ENCODE measurements around the gene LCE2A.
"Not testable (repeated sequence)": the region's sequence is repeated elsewhere in the genome, so short reads cannot be mapped to it uniquely, and the experiment has no call there.

The LCE2A gene, protein sequence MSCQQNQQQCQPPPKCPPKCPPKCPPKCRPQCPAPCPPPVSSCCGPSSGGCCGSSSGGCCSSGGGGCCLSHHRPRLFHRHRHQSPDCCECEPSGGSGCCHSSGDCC

DNA sequence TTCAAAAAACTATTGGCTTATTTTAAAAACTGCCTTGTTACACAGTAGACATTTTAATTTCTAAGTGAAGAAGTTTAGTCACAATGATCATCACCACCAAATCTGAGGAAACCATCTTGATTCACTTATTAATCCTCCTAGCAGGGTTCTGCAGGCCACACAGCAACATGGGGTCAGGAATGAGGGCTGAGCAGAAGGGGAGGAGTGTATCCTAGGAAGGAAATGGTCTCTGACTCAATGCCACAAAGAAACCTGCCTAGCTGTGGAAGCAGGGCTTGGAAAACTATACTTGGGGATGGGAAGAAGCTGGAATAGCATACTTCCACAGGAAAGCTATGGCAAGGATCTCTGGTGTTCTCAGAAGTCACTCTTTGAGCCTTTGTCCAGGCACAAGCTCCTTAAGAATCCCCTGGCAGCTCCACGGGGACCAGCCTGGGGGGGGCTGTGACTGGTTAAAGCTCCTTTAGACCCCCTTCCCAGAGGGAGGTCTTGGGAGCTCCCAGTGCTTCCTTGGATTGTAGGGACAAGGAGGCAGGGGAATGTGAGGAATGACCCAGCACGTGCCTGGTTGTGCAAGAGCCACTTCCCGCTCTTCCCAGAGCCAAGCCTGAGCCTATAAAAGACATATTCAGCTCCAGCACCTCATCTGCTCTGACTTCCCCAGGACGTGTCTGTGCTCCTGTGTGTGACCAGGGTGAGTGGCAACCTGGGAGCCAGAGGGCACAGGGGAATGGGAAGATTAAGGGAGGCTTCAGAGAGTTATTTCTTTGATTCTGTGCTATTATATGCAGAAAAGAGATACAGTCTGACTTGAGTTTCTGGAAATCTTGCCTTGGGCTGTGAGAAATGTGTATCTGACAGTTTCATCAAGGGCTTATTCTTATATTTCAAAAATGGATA, at the start of gene LCE2A:
Gene LCE2A, plus strand, starts transcription at position 645 of the 900 bp plus-strand sequence. CDS start 557 bp downstream, outside the sequence.
- DNase-seq (ENCODE audit: low spot score): no peak

DNA sequence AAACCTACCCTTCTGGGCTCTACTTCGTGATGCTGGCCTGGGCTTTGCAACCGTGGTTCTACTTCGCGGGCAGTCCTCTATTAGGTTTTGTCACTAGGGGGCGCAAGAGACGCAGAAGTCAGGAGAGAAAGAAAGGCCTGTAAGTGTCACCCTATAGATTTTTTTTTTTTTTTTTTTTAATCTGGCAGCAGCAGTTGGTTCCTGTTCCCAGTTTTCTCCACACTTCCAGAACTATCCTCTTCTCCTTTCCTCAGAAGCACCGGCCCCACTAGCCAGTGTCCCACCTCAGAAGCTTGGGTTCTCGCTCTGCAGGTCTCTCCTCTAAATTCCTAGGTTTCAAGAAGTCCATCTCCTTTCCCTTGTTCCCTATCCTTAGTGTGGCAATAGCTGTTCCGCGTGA, 44.0 kb upstream of the LCE2A start:
- peak; percentile 53 for DNase-seq (ENCODE audit: low spot score)

DNA sequence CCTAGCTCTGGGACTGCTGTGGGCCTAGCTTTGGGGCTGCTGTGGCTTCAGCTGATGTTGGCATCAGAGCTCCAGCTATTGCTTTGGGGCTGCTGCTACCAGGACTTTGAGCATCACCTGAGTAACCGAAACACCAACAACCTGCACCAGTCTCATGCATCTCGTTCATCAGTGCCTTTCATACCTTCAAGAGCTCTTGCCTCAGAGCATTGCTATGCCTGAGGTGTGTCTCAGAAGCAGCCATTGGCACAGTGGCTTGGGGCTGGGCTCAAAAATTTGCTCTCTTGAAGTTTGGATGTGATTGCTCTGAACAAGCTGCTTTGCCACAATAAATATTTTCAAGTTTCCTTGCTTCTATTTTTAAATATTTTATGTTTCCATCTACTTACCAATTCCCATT, 41.7 kb upstream of the LCE2A start:
- no peak for DNase-seq (ENCODE audit: low spot score)

DNA sequence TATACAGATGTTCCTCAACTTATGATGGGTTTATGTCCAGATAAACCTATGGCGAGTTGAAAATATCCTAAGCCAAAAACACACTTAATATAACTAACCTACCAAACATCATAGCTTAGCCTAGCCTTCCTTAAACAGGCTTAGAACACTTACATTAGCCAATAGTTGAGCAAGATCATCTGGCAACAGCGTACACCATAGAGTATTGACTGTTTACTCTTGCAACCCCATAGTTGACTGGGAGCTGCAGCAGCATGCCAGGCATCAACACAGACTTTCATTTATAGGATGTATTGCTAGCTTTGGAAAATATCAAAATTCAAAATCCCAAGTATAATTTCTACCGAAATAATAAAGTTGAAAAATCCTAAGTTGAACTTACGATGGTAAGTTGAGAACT, 40.5 kb upstream of the LCE2A start:
- no peak for DNase-seq (ENCODE audit: low spot score)

DNA sequence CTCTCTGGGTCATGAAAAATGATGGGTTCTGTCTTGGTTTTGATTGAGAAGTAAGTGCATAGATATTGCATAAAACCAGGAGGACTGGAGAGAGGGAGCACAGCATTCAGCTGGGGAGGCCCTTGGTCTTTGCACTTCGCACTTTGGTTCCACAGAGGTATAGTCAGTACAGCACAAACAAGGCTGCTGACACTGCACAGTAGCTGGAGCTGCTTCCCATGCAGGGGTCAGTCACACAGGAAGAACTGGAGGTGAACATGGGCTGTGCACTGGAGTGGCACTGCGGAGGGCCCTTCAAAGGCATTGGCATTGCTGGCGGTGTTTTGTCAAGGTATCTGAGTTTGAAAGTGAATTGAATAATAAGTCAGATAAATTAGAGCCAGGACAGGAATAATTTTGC, 39.5 kb upstream of the LCE2A start:
- no peak for DNase-seq (ENCODE audit: low spot score)

DNA sequence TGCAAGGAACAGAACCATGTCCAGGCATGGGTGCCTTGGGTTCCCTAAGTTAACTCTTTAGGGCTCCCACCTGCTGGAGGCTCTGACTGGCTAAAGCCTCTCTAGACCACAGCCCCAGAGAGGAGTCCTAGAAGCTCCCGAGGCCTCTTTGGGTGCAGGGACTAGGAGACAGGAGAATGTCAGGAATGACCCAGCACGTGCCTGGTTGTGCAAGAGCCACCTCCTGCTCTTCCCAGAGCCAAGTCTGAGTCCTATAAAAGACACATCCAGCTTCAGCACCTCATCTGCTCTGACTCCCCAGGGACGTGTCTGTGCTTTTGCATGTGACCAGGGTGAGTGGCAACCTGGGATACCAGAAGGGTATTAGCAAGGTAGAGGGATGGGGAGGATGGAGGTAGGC, 35.0 kb upstream of the LCE2A start, which contains the start of gene LCE2D:
Gene LCE2D, plus strand, starts transcription at position 283 of the 400 bp plus-strand sequence. CDS start 726 bp downstream, outside the sequence.
- DNase-seq (ENCODE audit: low spot score): no peak

DNA sequence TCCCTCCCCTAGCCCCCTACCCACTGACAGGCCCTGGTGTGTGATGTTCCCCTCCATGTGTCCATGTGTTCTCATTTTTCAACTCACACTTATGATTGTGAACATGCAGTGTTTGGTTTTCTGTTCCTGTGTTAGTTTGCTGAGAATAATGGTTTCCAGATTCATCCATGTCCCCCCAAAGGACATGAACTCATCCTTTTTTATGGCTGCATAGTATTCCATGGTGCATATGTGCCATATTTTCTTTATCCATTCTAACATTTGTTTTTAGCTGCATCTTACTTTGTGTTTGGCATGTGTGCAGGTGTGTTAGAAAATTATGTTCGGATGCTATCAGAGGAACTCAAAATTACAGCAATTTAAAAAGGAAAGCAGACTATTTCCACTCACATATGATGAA, 32.0 kb upstream of the LCE2A start:
- DNase-seq (ENCODE audit: low spot score): not testable (repeated sequence)

DNA sequence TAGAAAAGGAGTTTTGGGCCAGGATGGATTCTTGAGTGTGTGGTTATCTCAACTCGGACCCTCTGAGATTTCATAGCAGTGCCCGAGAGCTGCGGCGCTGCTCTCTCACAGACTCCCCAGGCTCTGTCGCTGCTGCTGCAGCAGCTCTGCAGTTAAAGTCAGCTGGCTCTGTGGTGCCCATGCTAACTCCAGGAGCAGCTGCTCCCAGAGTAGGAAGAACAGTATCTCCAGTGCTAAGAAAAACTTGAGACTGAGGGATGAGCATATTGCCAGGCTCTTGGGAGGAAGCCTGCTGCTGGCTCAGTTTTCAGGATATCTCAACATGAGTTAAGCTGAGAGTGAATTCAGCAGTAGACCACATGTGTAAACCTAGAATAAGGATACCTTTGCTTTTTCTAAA, 30.5 kb upstream of the LCE2A start:
- DNase-seq (ENCODE audit: low spot score): no peak

DNA sequence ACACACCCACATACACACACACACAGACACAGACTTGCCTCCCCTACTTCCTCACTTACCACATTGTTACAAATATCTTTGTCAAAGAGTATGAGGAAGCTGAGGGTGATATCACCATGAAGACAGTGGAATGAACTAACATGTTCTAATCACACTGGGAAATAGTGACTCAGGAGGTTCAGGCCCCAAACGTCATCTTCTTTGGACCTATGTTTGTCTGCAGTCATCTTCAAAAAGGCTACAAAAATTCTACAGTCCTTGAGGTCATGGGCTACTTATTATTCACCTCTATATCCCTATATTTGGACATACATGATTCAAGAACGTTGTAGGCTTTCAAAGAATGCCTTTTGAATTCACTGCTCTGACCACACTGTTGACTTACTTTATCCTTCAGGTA, 25.1 kb upstream of the LCE2A start:
- DNase-seq (ENCODE audit: low spot score): no peak

DNA sequence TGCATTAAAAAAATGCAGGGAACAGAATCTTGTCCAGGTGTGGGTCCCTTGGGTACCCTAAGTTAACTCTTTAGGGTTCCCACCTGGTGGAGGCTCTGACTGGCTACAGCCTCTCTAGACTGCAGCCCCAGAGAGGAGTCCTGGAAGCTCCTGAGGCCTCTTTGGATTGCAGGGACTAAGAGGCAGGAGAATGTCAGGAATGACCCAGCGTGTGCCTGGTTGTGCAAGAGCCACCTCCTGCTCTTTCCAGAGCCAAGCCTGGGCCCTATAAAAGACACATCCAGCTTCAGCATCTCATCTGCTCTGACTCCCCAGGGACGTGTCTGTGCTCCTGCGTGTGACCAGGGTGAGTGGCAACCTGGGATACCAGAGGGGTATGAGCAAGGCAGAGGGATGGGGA, 23.2 kb upstream of the LCE2A start, which contains the start of gene LCE2C:
Gene LCE2C, plus strand, starts transcription at position 297 of the 400 bp plus-strand sequence. CDS start 737 bp downstream, outside the sequence.
- not testable (repeated sequence) for DNase-seq (ENCODE audit: low spot score)

DNA sequence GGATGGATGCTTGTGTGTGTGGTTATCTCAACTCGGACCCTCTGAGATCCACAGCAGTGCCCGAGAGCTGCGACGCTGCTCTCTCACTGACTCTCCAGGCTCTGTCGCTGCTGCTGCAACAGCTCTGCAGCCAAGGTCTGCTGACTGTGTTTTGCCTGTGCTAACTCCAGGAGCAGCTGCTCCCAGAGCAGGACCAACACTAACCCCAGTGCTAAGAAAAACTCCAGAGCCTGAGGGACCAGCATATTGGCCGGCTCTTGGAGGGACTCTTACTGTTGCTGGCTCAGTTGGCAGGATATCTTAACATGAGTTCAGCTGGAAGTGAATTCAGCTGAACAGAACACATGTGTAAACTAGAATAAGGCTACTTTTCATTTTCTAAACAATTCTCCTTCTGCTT, 18.7 kb upstream of the LCE2A start:
- no peak for DNase-seq (ENCODE audit: low spot score)

DNA sequence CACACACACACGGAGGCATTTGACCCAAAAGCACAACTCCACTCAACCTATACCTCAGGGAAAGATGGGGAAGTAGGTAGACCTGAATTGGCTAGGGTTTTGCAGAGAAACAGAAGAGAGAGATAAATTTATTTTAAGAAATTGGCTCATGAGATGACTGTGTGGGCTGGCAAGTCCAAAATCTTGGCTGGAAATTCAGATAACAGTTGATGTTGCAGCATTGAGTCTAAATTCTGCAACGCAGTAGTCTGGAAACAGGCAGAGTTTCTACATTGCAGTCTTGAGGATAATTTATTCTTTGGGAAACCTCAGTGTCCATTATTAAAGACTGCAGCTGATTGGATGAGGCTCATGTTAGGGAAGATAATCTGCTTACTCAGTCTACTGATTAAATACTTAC, 16.5 kb upstream of the LCE2A start:
- no peak for DNase-seq (ENCODE audit: low spot score)

DNA sequence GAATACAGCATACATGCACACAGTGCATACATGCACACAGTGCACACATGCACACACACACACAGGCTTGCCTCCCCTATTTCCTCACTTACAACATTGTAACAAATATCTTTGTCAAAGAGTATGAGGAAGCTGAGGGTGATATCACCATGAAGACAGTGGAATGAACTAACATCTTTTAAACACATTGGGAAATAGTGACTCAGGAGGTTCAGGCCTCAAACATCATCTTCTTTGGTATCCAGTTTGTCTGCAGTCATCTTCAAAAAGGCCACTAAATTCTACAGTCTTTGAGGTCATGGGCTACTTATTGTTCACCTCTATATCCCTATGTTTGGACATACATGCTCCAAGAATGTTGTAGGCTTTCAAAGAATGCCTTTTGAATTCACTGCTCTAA, 14.3 kb upstream of the LCE2A start:
- no peak for DNase-seq (ENCODE audit: low spot score)

DNA sequence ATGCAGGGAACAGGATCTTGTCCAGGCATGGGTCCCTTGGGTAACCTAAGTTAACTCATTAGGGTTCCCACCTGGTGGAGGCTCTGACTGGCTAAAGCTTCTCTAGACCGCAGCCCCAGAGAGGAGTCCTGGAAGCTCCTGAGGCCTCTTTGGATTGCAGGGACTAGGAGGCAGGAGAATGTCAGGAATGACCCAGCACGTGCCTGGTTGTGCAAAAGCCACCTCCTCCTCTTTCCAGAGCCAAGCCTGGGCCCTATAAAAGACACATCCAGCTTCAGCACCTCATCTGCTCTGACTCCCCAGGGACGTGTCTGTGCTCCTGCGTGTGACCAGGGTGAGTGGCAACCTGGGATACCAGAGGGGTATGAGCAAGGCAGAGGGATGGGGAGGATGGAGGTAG, 12.3 kb upstream of the LCE2A start, which contains the start of gene LCE2B:
Gene LCE2B, plus strand, starts transcription at position 301 of the 400 bp plus-strand sequence. CDS start 721 bp downstream, outside the sequence.
- not testable (repeated sequence) for DNase-seq (ENCODE audit: low spot score)

DNA sequence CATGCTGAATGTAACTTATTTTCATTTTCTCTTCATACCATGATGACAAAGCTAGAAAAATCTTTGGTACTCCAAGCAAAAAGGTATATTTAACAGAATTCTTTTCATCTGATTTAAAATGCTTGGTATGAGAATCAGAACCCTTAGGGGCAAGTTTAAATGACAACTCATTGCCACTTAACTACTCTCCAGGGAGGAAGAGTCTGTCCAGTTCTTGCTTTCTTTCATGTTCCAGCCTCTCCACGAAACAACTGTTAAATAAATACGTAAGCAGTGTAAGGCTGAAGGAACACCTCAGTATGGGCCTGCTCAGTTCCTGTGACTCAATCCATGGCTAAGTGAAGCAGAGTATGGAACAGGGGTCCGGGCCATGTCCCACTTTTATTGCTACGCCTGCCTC, 1.6 kb downstream of the LCE2A start:
- DNase-seq (ENCODE audit: low spot score): no peak

DNA sequence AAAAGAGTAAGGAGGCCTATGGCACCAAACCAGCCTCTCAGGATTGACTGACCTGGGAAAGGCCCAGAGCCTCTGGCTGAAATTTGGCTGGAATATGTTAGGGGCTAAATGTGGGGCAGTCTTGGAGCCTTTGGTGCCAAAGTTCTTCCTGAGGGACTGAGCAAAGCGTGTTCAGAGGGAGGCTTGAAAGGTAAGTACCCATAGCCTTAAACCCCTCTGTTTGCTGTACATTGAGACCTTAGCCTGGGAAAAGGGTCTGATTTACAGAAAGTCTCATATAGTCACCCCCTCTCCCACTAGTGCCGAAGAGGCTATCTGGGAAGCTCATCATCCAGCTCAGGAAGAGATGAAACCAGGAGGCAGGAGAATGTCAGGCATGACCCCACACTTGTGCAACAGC, 9.7 kb downstream of the LCE2A start, which contains the start of gene LCE4A:
Gene LCE4A, plus strand, starts transcription at position 301 of the 400 bp plus-strand sequence. CDS start 916 bp downstream, outside the sequence.
- no peak for DNase-seq (ENCODE audit: low spot score)

DNA sequence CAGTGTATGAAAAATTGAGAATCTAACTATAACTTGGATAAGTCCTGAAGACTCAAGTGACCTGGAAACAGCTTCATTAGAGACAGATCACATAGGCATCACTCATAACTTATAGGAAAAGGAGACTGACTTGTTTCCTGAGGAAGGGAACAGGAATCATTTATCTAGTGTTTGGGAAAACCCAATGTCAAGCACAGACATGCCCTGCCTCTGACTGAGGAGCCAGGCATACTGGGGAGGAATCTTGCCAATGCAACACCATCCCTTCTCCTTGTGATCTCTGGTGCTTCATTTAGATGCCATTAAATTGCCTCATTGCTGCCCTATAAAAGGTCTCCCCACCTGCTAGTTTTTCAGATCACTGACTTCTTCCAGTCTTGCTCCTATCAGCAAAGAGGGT, 20.1 kb downstream of the LCE2A start:
- DNase-seq (ENCODE audit: low spot score): no peak

DNA sequence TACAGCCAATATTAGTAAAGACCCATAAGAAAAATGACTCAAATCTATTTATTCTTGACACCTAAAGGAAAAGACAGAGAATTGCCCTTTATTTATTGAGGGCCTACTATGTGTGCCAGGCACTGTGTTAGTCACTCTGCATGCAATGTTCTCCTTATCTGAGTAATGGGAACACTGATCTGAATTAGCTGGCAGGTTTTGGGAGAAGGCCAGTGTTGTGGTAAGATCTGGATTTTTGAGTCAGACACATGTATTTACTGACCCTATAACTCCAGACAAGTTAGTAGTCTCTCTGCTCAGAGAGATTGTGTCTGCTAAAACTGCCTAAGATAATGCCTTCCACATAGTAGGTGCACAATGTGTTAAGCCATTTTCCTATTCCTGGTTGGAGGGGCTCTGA, 27.1 kb downstream of the LCE2A start:
- no peak for DNase-seq (ENCODE audit: low spot score)

DNA sequence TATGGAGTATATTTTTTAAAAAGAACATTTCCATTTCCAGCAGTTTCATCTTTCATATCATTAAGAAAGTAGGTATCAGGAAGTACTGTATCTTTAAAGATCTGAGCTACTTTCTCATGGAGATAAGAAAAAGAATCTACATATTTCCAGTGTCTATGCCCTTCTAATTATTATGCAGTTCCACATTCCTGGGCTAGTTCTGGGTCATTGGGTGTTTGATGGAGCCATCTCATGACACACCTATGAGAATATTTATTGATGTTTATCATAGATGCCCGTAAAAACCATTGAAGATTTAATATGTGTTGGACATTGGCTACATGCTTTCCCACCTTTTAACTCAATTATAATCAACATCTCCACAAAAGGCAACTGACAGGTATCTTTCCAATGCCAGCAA, 30.8 kb downstream of the LCE2A start:
- DNase-seq (ENCODE audit: low spot score): no peak

DNA sequence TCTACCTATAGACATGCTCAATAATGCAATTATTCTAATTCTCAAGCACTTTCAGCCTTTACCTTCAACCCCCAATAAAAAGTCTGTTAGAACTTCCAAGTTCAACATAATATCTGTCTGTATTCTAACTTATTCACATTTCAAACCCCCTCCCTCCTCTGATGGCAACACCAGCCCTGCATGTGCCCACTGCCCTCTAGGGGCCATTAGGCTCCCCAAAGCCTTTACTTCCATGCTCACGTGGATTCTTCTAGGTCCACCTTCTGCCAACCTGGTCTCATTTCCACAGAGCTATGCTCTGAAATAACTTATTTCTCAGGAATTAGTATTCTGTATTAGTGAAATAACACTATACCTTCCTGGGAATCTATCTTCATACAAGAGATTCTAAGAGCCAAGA, 37.5 kb downstream of the LCE2A start:
- DNase-seq (ENCODE audit: low spot score): no peak

DNA sequence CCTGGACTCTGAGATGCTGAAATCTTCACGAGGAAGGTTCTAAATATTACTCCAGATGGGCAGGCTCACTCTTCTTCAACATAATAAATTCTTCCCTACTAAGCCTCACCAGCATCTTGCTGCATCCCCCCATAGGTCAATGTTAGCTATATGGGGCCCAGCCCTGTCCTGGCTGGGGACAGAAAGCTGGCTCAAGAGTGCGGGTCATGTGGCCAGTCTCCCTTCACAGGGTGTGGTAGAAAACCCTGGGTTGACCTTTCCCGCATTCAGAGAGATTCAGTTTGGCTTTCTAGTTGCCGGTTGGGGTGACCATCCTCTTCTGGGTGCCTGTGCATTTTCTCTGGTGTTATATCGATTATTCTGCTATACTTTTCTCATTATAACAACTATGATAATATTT, 39.9 kb downstream of the LCE2A start:
- no peak for DNase-seq (ENCODE audit: low spot score)

DNA sequence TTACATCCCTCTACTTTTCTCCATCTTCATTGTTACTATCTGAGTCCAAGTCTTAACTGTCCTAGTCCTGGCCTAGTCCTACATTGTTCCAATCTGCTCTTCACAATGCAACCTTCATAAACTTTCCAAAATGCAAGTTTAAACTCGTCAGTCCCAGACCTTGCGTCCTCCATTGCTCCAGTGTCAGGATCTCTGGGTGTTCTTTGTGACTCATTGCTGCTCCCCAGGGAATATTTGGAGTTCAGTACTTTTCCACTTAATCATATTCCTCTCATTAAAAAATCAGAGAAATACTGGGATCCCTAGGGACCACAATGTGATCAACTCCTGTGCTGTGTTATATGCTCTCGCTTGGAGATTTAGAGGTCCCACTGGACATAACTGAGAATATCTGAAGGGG, 41.7 kb downstream of the LCE2A start:
- DNase-seq (ENCODE audit: low spot score): no peak

DNA sequence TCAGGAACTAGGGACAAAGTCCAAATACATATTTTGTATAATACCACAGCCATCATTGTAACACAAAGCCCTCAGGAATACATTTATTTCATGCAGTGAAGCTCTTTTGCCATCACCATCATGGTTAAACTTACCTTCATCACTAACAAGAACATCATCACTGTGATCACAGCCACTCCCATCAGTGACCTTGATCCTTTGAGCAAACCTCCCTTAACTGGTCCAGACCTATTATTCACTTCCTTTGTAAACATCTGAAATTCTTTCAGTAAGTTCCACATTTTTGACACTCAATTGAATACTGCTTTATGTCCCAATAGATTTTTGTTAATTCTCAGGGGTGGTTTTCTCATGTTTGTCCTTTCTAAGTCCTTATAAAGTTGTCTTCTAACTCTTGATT, 43.5 kb downstream of the LCE2A start:
- no peak for DNase-seq (ENCODE audit: low spot score)
